Ishikawa (cell line): ENCODE results near the gene M1AP.

Experiments used
- EP300 ChIP-seq: IDR thresholded peaks from 2 replicates; pipeline ENCODE4 v1.6.1; 2012; ENCODE audit warnings: borderline replicate concordance
- RAD21 ChIP-seq: IDR thresholded peaks from 2 replicates; pipeline ENCODE4 v1.6.1; 2012; ENCODE audit warnings: low read depth
- REST ChIP-seq: IDR thresholded peaks from 2 replicates; pipeline ENCODE4 v1.6.1; 2012; ENCODE audit warnings: low read depth, mild to moderate bottlenecking
- YY1 ChIP-seq: IDR thresholded peaks from 2 replicates; pipeline ENCODE4 v1.6.1; 2012; ENCODE audit warnings: low read depth
- ZBTB7A ChIP-seq: IDR thresholded peaks from 2 replicates; pipeline ENCODE4 v1.6.1; 2012; ENCODE audit warnings: low read depth
- TF ChIP-seq, protein P1 (sequence below): IDR thresholded peaks from 2 replicates; pipeline ENCODE4 v1.6.1; 2012

- TF ChIP-seq EP300: no peak
- no peak for TF ChIP-seq REST
- TF ChIP-seq, protein P1, sequence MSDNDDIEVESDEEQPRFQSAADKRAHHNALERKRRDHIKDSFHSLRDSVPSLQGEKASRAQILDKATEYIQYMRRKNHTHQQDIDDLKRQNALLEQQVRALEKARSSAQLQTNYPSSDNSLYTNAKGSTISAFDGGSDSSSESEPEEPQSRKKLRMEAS: no peak
- TF ChIP-seq ZBTB7A: no peak
- no peak for TF ChIP-seq YY1
- no peak for TF ChIP-seq RAD21
Observed at GRCh38 chr2:74578408-74578807, 69.7 kb downstream of the M1AP start.
